ENCODE measurements around the gene ST8SIA5. TPM values are rescaled to one million over a fixed set of nuclear protein-coding genes. Genes with fewer than 3 reads are reported as not detected.

ST8SIA5 gene
- total RNA-seq, 1 donor: under 0.01 TPM

- DNase-seq (ENCODE audit: low read depth in 2 of 3, low spot score in 2 of 3): no peak
Observed at GRCh38 chr18:46676182-46676835, 80.5 kb downstream of the ST8SIA5 start.

GRCh38 chr18:46675112-46675511, 81.7 kb downstream of the ST8SIA5 start:
- no peak for DNase-seq (ENCODE audit: low read depth in 2 of 3, low spot score in 2 of 3)

DNA sequence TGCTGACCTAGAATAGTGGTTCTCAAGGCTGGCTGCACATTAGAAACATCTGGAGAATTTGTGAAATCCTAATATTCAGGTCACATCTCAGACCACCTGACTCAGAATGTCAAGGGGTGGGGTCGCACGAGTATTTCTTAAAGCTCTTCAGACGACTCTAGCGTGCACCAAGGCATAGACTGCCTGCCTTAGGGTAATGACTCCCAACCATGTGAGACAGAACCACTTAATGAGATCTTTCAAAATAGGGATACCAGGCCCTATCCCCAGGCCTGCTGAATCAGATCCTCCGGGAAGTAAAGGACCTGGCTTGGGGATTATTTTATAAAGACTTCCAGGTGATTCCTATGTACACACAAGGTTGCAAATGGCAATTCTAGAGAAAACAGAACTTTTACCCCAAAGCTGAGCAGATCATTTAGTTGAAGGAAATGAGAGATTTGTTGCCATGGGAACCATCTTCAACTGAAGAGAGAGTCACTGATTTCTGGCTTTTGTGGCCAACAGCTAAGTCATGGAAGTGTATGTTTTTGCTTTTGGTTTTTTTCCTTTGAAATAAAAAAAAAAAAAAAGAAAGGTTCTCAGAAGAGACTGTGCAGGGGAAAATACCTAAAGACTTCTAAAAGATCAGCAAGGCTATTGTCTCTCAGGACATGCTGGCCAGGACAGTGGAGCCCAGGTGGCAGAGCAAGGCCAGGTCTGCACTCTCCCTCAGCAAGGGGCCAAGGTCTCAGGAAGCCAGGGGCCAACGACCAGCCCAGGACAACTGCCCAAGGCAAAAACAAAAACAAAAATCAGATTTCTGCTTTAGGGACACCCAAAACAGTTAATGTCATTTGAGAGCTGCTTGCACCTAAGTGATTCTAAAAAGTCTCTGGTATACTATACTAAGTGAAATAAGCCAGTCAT, 84.5 kb downstream of the ST8SIA5 start:
- DNase-seq (ENCODE audit: low read depth in 2 of 3, low spot score in 2 of 3): peak in 2 of 3 donors; percentile 32 to 66

DNA sequence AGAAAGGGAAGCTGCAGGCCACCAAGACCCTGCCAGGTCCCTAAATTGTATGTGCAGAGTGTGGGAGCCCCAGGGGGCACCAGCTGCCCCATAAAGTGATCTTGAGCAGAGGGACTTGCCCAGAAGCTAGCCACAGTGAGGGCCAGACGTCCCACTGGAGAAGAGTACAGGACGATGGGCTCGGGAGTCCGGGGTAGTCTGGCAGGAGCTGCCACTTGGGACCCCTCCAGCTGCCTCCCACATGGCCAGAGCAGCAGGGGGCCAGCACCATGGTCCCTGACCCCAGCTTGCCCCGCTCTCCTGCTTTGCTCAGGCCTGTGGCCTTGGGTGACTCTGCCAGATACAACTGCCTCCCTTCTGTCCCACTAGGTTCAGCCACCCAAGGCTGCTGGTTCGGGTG, 88.2 kb downstream of the ST8SIA5 start:
- no peak for DNase-seq (ENCODE audit: low read depth in 2 of 3, low spot score in 2 of 3)

- no peak for DNase-seq (ENCODE audit: low read depth in 2 of 3, low spot score in 2 of 3)
Observed at GRCh38 chr18:46668135-46668534, 88.7 kb downstream of the ST8SIA5 start.

DNA sequence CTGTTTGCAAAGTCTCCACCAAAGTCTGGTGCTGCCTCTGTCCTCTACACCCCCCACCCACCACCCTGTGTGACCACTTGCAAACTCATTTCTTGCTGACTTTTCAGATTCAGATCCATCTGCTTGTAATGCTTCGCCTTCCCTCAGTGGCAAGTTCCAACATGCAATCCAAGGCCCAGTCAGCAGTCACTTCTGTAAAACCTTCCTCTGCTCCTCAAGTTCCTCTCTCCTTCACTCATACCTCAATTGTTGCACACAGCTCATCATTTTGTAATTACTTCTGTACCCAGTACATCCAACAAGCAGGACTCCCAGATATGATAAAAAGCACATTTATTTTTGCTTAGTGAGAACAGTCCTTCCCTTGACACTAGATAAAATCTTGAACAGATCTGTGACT, 93.3 kb downstream of the ST8SIA5 start:
- no peak for DNase-seq (ENCODE audit: low read depth in 2 of 3, low spot score in 2 of 3)

GRCh38 chr18:46660957-46661749, 95.7 kb downstream of the ST8SIA5 start:
- DNase-seq (ENCODE audit: low read depth in 2 of 3, low spot score in 2 of 3): no peak

DNA sequence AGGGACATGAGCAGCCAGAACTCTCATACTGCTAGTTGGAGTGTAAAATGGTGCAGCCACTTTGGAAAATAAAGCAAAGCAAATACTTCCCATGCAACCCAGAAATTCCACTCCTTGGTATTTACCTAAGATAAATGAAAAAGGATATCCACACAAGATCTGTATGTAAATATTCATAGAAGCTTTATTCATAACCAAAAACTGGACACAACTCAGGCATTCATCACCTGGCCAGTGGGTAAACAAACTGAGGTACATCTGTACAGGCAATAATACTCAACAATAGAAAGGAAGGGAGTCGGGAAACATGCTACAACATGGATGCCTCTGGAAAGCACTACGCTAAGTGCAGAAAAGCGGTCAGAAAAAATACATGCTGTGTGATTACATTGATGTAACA, 97.4 kb downstream of the ST8SIA5 start:
- no peak for DNase-seq (ENCODE audit: low read depth in 2 of 3, low spot score in 2 of 3)

- no peak for DNase-seq (ENCODE audit: low read depth in 2 of 3, low spot score in 2 of 3)
Observed at GRCh38 chr18:46657115-46657955, 99.5 kb downstream of the ST8SIA5 start, which contains the start of gene LOXHD1. LOXHD1 (minus strand) TSS chr18:46657220; CDS start chr18:46657033, 187 bp downstream.

GRCh38 chr18:46656326-46657114, 100.3 kb downstream of the ST8SIA5 start:
- no peak for DNase-seq (ENCODE audit: low read depth in 2 of 3, low spot score in 2 of 3)

DNA sequence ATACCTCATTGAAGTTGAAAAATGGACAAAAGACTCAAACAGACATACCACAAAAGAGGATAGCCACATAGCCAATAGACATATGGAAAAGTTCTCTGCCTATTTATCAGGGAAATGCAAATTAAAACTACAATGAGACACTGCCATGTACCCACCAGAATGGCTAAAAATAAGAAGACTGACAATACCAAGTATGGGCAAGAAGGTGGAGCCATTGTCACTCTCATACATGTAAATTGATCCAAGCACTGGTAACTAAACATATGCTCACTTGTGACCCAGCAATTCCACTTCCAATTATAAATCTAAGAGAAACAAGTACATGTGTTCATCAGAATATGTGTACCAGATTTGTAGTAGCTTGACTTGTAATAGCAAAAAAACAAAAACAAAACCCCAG, 104.5 kb downstream of the ST8SIA5 start:
- DNase-seq (ENCODE audit: low read depth in 2 of 3, low spot score in 2 of 3): no peak

- DNase-seq (ENCODE audit: low read depth in 2 of 3, low spot score in 2 of 3): no peak
Observed at GRCh38 chr18:46650681-46651080, 106.2 kb downstream of the ST8SIA5 start.

- no peak for DNase-seq (ENCODE audit: low read depth in 2 of 3, low spot score in 2 of 3)
Observed at GRCh38 chr18:46649071-46649862, 107.6 kb downstream of the ST8SIA5 start.

- no peak for DNase-seq (ENCODE audit: low read depth in 2 of 3, low spot score in 2 of 3)
Observed at GRCh38 chr18:46646468-46646867, 110.4 kb downstream of the ST8SIA5 start.

DNA sequence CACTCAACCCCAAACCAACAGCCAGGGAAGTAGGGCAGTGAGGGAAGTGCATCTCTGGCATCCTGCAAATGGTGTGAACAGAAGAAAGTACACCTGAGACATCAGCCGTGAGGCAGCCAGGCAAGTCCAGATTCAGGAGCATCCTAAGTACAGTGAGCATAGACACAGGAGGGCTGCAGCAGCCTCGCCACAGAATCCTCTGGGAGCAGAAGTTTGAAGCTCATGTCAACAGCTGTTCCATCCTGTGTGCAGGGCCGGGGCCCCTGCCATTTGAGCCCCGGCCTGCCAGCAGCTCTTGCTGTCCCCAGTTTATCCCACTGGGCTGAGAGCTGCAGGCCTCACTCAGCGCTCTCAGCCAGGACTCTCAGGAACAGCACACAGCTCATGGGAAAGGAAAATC, 114.3 kb downstream of the ST8SIA5 start:
- no peak for DNase-seq (ENCODE audit: low read depth in 2 of 3, low spot score in 2 of 3)

- DNase-seq (ENCODE audit: low read depth in 2 of 3, low spot score in 2 of 3): no peak
Observed at GRCh38 chr18:46641917-46642316, 114.9 kb downstream of the ST8SIA5 start.

- DNase-seq (ENCODE audit: low read depth in 2 of 3, low spot score in 2 of 3): no peak
Observed at GRCh38 chr18:46639386-46639785, 117.5 kb downstream of the ST8SIA5 start.

GRCh38 chr18:46636040-46636630, 120.7 kb downstream of the ST8SIA5 start:
- DNase-seq (ENCODE audit: low read depth in 2 of 3, low spot score in 2 of 3): no peak

Data from hematopoietic multipotent progenitor cell (in vitro differentiated cells).